ENCODE results near the gene CD300LB. TPM values are rescaled to one million over a fixed set of nuclear protein-coding genes. Genes with fewer than 3 reads are reported as not detected.

The CD300LB gene
- total RNA-seq, 1 experiment from 2014 or later: not detected

DNA sequence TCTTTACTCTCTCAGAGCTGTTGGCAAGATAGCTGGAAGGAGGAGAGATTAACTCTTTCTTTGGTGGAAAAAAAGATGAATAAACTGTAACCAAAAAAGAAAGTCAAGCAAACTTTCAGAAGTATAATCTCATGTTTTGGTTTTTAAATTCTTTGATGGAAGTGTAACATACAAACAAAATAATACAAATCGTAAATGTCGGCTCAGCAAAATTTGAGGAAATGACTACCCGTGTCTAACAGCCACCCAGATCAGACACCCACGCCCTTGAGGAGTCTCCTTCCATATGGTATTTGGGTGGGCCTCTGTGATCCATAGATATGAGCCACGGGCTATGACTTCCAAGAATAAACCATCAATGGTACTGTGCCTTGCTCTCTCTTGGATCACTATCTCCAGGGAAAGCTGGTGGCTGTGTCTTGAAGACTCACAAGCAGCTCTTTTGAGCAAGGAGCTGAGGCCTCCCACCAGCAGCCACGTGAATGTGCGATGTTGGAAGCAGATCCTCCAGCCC is 24.2 kb upstream of the CD300LB start:
- no peaks in the 10 kb centered on the region for H3K9me3 ChIP-seq (ENCODE audit: low read depth, low read length, poor library complexity, severe bottlenecking)
- CTCF ChIA-PET: interaction anchor here (0.6 kb wide), 1 partner anchor 250 kb away, joined by 6 read pairs; no protein-coding TSS in a partner anchor
- no peak overlapping the region for H3K27ac ChIP-seq (ENCODE audit: low read depth, low read length, poor library complexity, severe bottlenecking)
- no TSS peak for BruUV-seq (replicated peaks)
- DNase-seq (ENCODE audit: low spot score): no peak
- no peaks in the 10 kb centered on the region for H3K36me3 ChIP-seq (ENCODE audit: insufficient read depth, low read length, poor library complexity, severe bottlenecking)
- peaks cover 7% of the 10 kb centered on the region for H3K27me3 ChIP-seq (replicated peaks; ENCODE audit: insufficient read depth, low read depth, low read length, poor library complexity)
- POLR2A ChIA-PET (ENCODE audit: low non-redundant PET): no interaction called here
- H3K4me1 ChIP-seq (ENCODE audit: insufficient read depth, low read length, poor library complexity, severe bottlenecking): no peaks in the 10 kb centered on the region
- intact Hi-C loops (cut with micrococcal nuclease; ENCODE audit: unreplicated experiment): no loop called here
- no peak overlapping the region for H3K4me3 ChIP-seq (ENCODE audit: low read depth, low read length, poor library complexity, severe bottlenecking)
- TF ChIP-seq CTCF (conservative IDR thresholded peaks at IDR 0.05; ENCODE audit: low read depth, low read length) (no peak), EZH2 (IDR thresholded peaks at IDR 0.05; ENCODE audit: borderline replicate concordance, low read depth, low read length, poor library complexity, severe bottlenecking) (no peak)

- Histone ChIP-seq H3K27ac (ENCODE audit: low read depth, low read length, poor library complexity, severe bottlenecking) (no peak overlapping the region), H3K27me3 (replicated peaks; ENCODE audit: insufficient read depth, low read depth, low read length, poor library complexity) (peaks cover 7% of the 10 kb centered on the region), H3K9me3 (ENCODE audit: low read depth, low read length, poor library complexity, severe bottlenecking) (no peaks in the 10 kb centered on the region), H3K4me1 (ENCODE audit: insufficient read depth, low read length, poor library complexity, severe bottlenecking) (no peaks in the 10 kb centered on the region), H3K4me3 (ENCODE audit: low read depth, low read length, poor library complexity, severe bottlenecking) (no peak overlapping the region), H3K36me3 (ENCODE audit: insufficient read depth, low read length, poor library complexity, severe bottlenecking) (no peaks in the 10 kb centered on the region)
- POLR2A ChIA-PET (ENCODE audit: low non-redundant PET): no interaction called here
- CTCF ChIA-PET: no interaction called here
- BruUV-seq (replicated peaks): no TSS peak
- DNase-seq (ENCODE audit: low spot score): no peak
- TF ChIP-seq CTCF (conservative IDR thresholded peaks at IDR 0.05; ENCODE audit: low read depth, low read length) (no peak), EZH2 (IDR thresholded peaks at IDR 0.05; ENCODE audit: borderline replicate concordance, low read depth, low read length, poor library complexity, severe bottlenecking) (no peak)
- intact Hi-C loops (cut with micrococcal nuclease; ENCODE audit: unreplicated experiment): no loop called here
Observed at GRCh38 chr17:74554909-74555308, 23.6 kb upstream of the CD300LB start.

DNA sequence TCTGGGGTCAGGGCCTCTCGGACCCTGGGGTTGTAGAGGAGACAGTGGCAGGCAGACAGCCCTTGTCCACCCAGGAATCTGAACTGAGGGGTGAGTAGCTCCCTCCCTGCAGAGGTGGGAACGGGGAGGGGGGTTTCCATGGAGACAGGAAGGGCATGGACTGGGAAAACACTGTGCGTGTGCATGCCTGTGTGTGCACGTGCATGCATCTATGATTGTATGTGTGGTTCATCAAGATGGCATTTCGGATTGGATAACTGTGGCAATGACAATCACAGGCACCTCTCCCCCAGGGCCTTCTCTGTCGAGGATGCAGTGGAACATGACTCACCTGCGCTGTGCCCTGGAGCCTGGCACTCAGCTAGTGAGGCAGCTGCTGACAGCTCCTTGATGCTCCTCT is 20.8 kb upstream of the CD300LB start:
- intact Hi-C loops (cut with micrococcal nuclease; ENCODE audit: unreplicated experiment): no loop called here
- no peaks in the 10 kb centered on the region for H3K4me1 ChIP-seq (ENCODE audit: insufficient read depth, low read length, poor library complexity, severe bottlenecking)
- H3K27ac ChIP-seq (ENCODE audit: low read depth, low read length, poor library complexity, severe bottlenecking): no peak overlapping the region
- ChIA-PET CTCF (no interaction called here), POLR2A (ENCODE audit: low non-redundant PET) (no interaction called here)
- H3K36me3 ChIP-seq (ENCODE audit: insufficient read depth, low read length, poor library complexity, severe bottlenecking): no peaks in the 10 kb centered on the region
- DNase-seq (ENCODE audit: low spot score): no peak
- H3K4me3 ChIP-seq (ENCODE audit: low read depth, low read length, poor library complexity, severe bottlenecking): no peak overlapping the region
- BruUV-seq (replicated peaks): no TSS peak
- TF ChIP-seq EZH2 (IDR thresholded peaks at IDR 0.05; ENCODE audit: borderline replicate concordance, low read depth, low read length, poor library complexity, severe bottlenecking): no peak
- TF ChIP-seq CTCF (conservative IDR thresholded peaks at IDR 0.05; ENCODE audit: low read depth, low read length): no peak
- no peaks in the 10 kb centered on the region for H3K9me3 ChIP-seq (ENCODE audit: low read depth, low read length, poor library complexity, severe bottlenecking)
- peaks cover 7% of the 10 kb centered on the region for H3K27me3 ChIP-seq (replicated peaks; ENCODE audit: insufficient read depth, low read depth, low read length, poor library complexity)

Data from A673 (cell line).